ENCODE results near the gene CD8B2.
A peak's percentile ranks its signal among the peaks of the same experiment; 100 is the strongest.
"Not testable (repeated sequence)": the region's sequence is repeated elsewhere in the genome, so short reads cannot be mapped to it uniquely, and the experiment has no call there.

The CD8B2 gene

DNA sequence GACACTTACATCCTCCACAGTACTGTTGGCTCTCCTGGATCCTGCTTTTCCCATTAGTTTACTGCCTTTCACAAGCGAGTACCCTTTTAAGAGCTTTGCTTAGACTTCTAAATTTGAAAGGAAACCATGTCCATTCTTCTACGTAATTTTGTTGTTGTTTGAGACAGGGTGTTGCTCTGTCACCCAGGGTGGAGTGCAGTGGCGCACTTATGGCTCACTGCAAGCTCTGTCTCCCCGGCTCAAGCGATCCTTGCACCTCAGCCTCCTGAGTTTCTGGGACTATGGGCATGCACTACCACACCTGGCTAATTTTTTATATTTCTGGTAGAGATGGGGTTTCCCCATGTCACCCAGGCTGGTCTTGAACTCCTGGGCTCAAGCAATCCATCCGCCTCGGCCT is 24.8 kb downstream of the CD8B2 start:
- not testable (repeated sequence) for DNase-seq (ENCODE audit: low read depth in 2 of 2)

DNA sequence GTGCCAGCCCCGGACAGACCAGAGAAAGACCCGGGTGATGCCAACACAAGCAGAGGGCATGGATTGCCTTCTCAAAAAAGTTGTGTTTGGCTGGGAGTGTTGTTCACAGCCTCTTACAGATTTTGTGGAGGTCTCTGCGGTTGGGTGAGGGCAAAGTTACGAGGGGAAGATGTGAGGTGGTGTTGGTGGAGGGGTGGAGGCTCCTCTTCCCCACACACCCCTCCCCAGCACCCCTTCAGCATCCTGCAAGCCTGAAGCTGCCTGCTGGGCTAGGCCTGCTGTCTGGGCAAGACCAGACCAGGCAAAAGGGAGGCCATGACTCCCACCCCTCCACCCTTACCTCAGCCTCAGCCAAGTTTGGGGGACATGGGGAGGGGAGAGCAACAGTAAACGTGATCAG is 26.2 kb downstream of the CD8B2 start:
- not testable (repeated sequence) for DNase-seq (ENCODE audit: low read depth in 2 of 2)

DNA sequence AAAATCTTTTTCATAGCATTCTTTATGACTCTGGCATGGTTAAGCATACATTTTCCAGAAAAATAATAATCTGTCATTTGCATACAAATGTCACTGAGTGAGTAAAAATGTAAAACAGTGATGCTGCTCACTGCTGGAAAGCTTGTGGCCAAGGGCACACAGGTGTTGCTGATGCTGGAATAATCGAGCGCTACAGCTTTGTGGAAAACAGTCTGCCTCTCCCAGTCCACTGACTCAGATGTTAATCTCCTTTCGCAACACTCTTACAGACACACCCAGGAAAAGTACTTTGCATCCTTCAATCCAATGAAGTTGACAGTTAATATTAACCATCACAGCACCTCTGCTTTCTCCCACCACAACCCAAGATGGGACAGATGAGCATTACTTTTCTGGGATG is 27.7 kb downstream of the CD8B2 start:
- not testable (repeated sequence) for DNase-seq (ENCODE audit: low read depth in 2 of 2)

DNA sequence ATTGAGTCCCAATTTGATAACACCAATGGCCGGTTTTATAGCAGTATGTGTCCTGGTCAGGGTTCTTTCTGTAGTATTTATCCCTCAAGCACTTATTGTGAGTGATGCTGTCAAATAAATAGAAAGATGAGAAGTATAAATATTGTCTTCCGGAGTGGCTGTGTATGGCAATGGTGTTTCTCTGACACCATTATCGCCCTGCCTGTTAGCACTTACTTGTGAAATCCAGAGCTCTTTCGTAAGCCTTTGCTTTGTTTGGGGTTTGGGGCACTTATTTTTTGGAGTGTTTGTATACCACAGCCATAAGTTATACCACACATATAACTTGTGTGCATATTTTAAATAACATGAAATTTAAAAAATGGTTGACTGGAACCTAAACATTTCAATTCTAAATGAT is 29.3 kb downstream of the CD8B2 start:
- DNase-seq (ENCODE audit: low read depth in 2 of 2): no peak

DNA sequence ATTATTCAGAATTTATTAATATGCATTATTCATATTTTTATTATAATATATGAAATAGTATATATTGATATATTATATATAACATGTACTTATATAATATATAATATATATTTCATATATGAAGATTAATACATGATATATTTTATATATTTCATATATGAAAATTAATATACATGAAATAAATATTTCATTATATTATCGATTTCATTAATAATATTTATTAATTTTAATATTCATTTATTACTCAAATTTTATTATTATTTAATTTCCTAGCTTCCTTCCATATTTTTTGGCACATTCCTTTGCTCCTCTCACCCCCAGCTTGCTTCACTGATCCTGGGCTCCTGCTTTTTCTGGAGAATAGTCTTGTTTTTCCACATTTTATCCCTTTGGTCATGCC is 29.7 kb downstream of the CD8B2 start:
- no peak for DNase-seq (ENCODE audit: low read depth in 2 of 2)

DNA sequence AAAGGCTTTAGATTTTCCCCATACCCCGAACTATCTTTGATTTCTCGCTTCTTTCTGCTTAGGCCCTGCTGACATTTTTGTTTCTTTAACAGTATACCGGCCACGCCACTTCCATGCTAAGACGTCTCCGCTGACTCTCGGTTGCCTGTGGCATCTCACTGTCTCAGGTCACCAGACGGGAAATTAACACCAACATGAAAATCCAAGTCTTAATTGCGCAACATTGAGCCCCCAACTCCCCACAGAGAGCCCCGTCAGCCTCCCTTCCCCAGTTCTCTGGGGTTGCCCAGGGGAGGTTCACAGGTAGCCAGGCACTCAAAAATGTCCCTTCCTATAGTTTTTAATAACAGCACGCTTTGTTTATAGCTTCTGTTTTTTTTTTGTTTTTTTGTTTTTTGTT is 30.2 kb downstream of the CD8B2 start:
- DNase-seq (ENCODE audit: low read depth in 2 of 2): no peak

DNA sequence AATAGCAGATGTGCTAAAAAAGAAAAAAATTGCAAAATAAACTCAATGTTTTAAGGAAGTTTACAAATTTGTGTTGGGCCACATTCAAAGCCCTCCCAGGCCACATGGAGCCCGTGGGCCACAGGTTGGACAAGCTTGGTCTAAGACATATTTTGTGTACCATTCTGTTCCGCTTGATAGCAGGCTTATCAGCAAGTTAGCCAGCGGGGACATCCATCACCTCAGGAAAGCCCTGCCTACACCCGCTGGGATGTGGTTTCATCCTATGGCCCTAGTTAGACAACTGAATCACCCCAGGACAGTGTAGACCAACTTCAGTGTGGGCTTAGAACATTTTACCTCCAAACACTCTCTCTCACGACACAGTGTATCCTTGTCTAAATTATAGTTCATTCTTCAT is 32.6 kb downstream of the CD8B2 start:
- DNase-seq (ENCODE audit: low read depth in 2 of 2): no peak

DNA sequence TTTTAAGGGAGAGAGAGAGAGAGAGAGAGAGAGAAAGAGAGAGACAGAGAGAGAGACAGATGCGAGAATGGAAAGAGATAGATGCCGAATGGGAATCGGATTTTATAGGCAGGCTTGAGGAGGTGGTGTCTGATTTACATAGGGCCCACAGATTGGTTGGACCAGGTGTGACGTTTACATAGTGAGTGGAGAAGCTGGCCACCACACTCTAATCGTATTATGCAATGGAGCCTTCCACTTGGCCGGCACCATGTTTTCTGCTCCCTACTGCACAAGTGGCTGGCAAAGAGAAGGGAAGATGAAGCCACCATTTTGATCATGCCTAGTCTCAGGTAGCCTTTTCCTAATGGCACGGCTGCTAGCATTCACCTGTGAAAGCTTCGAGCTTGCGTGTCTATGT is 33.9 kb downstream of the CD8B2 start:
- no peak for DNase-seq (ENCODE audit: low read depth in 2 of 2)

DNA sequence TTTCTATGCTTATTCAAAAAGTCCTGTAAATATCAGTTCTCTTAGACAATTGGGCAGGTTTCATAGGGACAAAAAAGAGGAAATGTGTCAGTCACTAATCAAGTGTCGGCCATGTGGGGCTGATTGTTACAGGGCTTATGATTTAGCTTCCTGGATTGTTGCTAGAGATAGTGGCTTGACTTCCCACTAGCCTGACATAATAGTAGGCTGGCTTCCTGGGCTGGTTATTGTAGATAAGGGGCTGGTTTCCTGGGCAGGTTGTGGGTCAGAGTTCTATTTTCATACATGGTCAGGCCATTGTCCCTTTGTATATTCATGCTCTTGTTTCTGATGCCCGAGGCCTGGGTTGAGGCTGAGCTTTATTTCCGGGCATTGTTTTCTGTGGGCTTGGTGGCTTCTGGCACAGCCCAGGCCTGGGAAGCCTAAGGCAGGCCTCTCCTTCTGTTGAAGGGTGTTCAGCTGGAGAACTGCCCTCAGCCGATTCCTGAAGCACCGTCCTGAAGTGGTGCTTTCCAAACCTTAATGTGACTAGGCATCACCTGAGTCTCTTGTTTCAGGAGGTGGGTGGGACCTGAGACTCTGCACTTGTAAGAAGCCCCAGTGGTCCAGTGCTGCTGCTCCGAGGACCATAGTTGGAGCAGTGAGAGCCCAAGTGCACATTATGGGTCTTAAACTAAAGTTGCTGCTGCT is 37.0 kb downstream of the CD8B2 start:
- no peak for DNase-seq (ENCODE audit: low read depth in 2 of 2)

DNA sequence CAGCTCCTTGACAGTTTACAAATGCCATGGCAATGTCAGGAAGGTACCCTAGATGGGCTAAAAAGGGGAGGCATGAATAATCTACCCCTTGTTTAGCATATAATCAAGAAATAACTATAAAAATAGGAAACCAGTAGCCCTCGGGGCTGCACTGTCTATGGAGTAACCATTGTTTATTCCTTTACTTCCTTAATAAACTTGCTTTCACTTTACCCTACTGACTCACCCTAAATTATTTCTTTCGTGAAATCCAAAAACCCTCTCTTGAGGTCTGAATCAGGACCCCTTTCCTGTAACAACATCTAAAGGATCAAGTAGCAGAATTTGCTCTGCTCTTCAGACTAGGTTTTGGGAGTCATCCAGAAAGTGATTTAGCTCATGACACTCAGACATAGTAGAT is 43.7 kb downstream of the CD8B2 start:
- no peak for DNase-seq (ENCODE audit: low read depth in 2 of 2)

DNA sequence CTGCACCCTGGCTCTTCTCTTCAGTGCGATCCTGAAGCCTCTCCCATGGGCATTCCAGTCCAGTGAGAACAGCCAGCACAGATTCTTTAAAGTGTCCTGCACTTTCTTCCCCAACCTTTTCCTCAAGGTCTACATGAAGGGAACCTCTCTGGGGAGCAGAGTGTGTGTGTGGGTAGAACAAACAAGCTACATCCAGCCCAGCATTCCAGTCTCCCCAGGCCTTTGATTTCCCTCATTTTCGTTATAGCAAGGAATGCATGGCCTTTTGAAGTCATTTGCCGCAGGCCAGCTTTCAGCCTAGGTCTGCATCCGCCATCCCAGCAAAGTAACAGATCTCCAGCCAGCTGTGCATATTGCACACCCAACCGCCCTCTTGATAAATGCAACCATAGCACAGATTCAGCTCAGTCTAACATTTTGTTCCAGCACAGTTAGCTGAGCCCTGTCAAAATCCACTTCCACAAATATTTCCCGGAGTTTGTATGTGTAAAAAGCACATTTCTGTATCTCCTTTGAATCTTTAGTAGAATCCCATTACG is 44.6 kb downstream of the CD8B2 start:
- no peak for DNase-seq (ENCODE audit: low read depth in 2 of 2)

DNA sequence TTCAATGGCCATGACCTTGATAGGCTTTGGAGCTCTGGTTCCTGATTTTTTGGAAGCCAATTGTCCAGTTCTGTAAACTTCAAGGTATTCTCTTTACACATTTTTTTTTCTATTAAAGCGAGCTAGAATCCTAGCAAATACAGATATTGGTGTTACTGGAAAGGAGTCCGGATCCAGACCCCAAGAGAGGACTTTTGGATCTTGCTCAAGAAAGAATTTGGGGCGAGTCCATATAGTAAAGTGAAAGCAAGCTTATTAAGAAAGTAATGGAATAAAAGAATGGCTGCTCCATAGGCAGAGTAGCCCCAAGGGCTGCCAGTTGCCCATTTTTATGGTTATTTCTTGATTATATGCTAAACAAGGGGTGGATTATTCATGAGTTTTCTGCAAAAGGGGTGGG is 45.1 kb downstream of the CD8B2 start:
- no peak for DNase-seq (ENCODE audit: low read depth in 2 of 2)

DNA sequence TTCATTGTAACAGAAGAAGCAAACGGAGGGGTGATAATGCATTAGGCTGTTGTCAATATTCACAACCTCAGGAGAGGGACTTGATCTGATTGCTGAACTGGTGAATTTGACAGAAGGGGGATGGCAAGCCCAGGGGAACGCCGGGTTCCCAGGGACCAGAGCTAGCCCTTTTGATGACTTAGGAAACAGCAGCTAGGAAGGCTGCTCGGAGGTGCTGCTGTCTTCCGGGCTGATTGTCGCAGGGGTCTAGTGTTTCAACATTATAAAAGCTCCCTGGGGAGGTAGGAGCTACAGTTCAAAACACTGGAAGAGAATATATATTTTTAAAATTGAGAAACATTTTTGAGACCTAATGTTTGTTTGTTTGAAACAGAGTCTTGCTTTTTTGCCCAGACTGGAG is 47.3 kb downstream of the CD8B2 start:
- DNase-seq (ENCODE audit: low read depth in 2 of 2): no peak

DNA sequence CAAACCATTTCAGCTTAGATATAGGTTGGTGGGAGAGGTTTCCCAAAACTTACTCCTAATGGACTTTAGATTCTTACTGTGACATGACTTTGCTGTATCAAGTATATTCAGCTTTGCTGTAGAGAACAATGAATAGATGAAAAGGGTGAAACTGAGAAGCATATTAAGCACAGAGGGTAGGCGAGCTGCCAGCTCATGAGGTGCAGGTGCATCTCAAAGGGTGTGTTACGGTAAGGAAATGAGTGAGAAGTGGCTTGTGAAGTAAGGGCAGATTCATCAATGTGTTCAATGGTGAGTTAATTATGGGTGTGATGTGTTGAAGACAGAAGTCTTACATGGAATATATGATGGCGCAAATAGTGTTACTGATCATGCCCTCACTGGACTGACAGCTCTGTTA is 49.3 kb downstream of the CD8B2 start:
- no peak for DNase-seq (ENCODE audit: low read depth in 2 of 2)

DNA sequence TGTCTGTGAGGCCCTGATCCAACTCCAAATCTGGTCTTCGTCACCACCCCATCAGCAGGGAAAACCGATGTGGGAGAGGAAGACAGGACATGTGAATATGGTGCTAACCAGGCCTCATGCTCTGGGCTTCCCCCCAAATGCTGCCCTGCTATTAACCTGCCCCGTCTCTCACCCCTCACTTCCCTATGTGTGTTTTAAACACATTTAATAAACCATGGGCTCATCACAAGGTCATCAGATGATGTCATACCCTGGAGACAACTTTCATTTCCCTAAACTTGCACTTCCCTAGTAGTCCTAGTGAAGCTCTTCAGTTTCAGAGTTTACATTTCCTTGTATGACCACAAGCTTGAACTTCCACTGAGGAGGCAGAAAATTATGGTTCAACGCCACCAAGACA is 49.9 kb downstream of the CD8B2 start:
- DNase-seq (ENCODE audit: low read depth in 2 of 2): no peak

DNA sequence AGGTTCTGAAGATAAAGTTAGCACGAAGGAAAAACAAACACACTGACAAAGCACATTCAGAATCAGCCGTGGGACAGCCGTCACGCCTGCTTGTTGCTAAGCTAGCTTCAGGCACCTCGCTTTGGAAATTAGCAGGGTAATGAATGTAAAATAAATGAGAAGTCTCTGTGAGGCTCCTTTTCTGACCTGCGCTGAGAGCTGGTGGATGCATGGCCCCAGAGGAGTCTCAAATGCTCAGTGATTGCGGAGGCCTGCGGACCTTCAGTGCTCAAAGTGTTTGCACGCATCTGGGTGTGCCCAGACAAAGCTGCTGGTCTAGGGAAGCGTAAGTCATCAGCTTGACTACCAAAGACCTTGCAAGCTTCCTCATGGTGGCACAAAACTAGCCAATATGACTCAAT is 50.6 kb downstream of the CD8B2 start:
- no peak for DNase-seq (ENCODE audit: low read depth in 2 of 2)

DNA sequence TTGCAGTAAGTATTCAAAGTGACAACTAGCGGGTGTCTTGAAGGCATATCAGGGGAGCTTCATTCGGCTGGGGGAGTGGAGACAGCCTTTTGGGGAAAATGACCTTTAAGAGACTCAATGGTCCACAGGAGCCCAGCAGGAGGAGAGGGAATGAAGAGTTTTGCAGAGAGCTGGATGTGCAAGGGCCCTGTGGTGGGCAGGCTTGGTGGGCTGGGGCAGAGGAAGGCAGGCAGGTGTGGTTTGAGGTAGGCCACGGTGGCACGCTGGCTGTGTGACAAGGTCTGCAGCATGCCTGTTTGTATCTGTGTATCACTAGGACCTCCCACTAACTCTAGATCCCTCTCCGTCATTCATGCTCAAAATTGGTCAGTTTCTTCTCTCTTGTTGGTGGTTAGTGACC is 53.7 kb downstream of the CD8B2 start:
- no peak for DNase-seq (ENCODE audit: low read depth in 2 of 2)

DNA sequence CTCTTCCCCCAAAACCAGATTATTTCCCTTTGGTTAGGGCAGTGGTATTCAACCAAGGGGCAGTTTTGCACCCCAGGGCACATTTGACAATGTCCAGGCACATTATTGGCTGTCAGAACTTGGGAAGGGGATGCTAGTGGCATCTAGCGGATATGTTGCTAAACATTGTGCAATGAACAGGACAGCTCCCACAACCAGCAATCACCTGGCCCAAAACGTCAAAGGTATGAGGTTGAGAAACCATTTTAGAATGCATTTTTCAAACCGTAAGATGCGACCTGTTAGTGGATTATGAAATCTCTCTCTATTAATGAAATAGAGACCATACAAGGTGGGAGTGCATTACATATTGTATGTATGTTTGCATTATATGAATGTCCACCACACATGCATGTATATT is 54.2 kb downstream of the CD8B2 start:
- no peak for DNase-seq (ENCODE audit: low read depth in 2 of 2)

DNA sequence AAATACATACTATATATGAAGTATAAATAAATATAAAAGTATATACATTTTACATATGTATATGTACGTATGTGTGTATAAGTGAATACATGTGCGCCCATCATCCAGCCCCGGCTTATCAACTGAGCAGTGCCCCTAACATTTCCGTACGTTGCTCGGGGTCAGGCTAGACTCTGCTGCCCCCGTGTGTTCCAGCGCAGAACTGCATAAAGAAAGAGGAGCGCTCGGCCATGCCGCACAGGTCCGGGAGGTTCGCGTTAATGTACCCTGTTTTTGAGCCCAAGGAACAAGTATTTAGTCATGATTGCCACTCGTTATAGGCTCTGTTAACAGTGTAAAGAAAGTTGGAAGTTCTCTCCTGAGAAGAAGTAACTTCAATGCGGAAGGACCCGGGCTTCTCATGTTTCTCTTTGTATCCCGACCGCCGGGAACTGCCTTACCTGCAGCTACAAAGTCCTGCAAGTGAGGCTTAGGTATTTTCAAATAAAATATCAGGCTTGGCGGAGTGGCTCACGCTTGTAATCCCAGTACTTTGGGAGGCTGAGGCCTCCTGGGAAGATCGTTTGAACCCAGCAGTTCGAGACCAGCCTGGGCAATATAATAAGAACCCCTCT is 55.7 kb downstream of the CD8B2 start:
- peak; percentile 53 to 55 for DNase-seq (ENCODE audit: low read depth in 2 of 2)

DNA sequence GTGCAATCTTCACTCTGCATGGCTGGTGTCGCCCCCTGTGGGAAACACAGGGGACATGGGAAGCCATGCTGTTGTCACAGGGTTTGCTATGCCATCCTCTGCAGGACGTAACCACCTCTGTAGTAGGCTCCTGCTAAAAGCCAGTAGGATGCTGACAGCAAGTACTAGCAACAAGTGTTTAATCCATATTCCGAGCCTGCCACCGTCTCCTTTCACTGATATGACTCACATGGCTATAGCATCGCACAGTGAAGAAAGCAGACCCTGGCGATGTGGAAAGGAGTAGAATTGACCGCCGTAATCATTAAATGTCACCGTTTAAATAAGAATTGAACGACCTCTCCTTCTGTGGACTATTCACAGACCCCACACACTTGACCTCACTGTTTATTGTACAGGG is 57.8 kb downstream of the CD8B2 start:
- DNase-seq (ENCODE audit: low read depth in 2 of 2): no peak

DNA sequence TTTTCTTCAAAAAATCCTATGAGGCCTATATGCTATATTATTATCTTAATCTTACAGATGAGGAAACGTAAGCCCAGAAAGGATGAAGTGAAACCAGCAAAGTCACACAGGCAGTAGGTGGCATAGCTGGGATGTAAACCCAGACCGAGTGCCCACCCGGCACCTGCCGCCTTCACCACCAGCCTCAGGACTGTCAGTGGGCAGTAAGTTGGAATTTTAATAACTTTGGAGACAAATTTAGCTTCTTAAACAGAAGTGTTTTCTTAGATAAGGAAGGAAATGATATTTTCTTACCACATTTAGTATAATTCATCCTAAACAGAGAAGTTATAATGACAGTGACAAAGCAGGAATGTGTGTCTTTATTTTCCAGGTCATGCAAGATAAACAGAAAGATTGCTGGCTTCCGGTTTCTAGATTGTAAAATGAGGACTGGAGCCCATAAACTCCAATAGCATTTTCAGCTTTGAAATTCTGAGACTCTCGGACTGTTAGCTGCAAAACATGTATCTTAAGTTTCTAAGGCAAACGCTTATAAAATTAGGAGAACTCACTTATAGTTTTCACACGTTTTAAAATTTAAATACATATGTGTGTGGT is 59.3 kb downstream of the CD8B2 start:
- no peak for DNase-seq (ENCODE audit: low read depth in 2 of 2)

DNA sequence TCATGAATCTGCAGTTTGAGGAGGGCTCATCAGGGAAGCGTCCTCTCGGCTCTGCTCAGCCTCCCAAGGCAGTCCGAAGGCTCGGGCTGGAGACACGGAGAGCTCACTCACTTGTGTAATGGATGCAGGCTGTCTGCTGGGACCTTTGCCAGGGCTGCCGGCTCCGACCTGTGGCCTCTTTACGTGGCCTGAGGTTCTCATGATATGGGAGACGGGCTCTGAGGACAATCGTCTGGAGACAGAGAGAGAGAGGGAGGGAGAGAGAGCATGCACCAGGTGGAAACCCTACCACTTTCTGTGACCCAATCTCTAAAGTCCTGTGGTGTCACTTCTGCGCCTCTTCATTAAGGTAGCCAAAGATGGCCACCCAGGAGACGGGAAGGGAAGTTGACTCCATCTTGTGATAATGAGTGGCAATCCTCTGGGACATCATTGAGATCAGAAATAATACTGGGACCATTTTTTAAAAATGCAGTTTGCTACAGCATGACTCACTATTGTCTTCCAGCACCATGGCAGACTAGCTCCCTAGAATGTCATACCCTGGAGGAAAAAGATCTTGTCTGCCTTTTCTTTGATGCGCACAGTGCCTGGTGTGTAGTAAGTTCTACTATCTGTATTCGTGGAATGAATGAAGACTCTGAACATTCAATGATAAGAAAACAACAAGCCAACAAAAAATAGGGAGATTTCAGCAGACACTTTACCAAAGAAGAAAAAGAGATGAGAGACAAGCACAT is 60.2 kb downstream of the CD8B2 start:
- no peak for DNase-seq (ENCODE audit: low read depth in 2 of 2)
